Osteocyte (in vitro differentiated cells): Measurements from ENCODE around the gene IQSEC3. TPM values are rescaled to one million over a fixed set of nuclear protein-coding genes. Genes with fewer than 3 reads are reported as not detected.
A peak's percentile ranks its signal among the peaks of the same experiment; 100 is the strongest.
"Not testable (repeated sequence)": the region's sequence is repeated elsewhere in the genome, so short reads cannot be mapped to it uniquely, and the experiment has no call there.

ENCODE experiments used
- DNase-seq: peaks from one replicate; pipeline ENCODE4 v3.0.0; 2021; ENCODE audit warnings: mixed read lengths; ENCODE audit not compliant: unreplicated experiment; ENCODE audit errors: extremely low spot score
- H3K27ac Mint-ChIP-seq: one replicate; pipeline ENCODE4 v1.8.0; 2021; ENCODE audit warnings: mild to moderate bottlenecking, mixed read lengths; ENCODE audit not compliant: unreplicated experiment
- H3K27me3 Mint-ChIP-seq: one replicate; pipeline ENCODE4 v1.8.0; 2021; ENCODE audit warnings: mixed read lengths; ENCODE audit not compliant: unreplicated experiment
- H3K36me3 Mint-ChIP-seq: one replicate; pipeline ENCODE4 v1.8.0; 2021; ENCODE audit warnings: mixed read lengths; ENCODE audit not compliant: unreplicated experiment
- H3K4me1 Mint-ChIP-seq: one replicate; pipeline ENCODE4 v1.8.0; 2021; ENCODE audit warnings: mixed read lengths; ENCODE audit not compliant: unreplicated experiment
- H3K4me3 Mint-ChIP-seq: one replicate; pipeline ENCODE4 v1.8.0; 2021; ENCODE audit warnings: mild to moderate bottlenecking, moderate library complexity, mixed read lengths; ENCODE audit not compliant: unreplicated experiment
- H3K9me3 Mint-ChIP-seq: one replicate; pipeline ENCODE4 v1.8.0; 2021; ENCODE audit warnings: mixed read lengths; ENCODE audit not compliant: unreplicated experiment
- total RNA-seq: library from RNA; stranded (reverse); gene quantifications from 2 replicates; pipeline ENCODE4 v1.2.1, GENCODE V29; 2021
- TF ChIP-seq, protein P1 (sequence below): fragments of 200-600 bp; sonication (generic); IDR thresholded peaks from 2 replicates; pipeline ENCODE4 v1.5.0; 2021; ENCODE audit warnings: antibody characterized with exemption, mild to moderate bottlenecking, moderate library complexity

Gene IQSEC3
- total RNA-seq, 1 donor from 2014 or later: 0.56 TPM

- no peak for DNase-seq
- H3K27ac Mint-ChIP-seq: no peak overlapping the region
- peaks cover 2% of the 10 kb centered on the region for H3K4me1 Mint-ChIP-seq
- H3K9me3 Mint-ChIP-seq: no peaks in the 10 kb centered on the region
- H3K36me3 Mint-ChIP-seq: no peaks in the 10 kb centered on the region
- TF ChIP-seq, protein P1, sequence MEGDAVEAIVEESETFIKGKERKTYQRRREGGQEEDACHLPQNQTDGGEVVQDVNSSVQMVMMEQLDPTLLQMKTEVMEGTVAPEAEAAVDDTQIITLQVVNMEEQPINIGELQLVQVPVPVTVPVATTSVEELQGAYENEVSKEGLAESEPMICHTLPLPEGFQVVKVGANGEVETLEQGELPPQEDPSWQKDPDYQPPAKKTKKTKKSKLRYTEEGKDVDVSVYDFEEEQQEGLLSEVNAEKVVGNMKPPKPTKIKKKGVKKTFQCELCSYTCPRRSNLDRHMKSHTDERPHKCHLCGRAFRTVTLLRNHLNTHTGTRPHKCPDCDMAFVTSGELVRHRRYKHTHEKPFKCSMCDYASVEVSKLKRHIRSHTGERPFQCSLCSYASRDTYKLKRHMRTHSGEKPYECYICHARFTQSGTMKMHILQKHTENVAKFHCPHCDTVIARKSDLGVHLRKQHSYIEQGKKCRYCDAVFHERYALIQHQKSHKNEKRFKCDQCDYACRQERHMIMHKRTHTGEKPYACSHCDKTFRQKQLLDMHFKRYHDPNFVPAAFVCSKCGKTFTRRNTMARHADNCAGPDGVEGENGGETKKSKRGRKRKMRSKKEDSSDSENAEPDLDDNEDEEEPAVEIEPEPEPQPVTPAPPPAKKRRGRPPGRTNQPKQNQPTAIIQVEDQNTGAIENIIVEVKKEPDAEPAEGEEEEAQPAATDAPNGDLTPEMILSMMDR: no peak
- no peak overlapping the region for H3K4me3 Mint-ChIP-seq
- peaks cover 70% of the 10 kb centered on the region for H3K27me3 Mint-ChIP-seq
Observed at GRCh38 chr12:215116-215515, 148.5 kb downstream of the IQSEC3 start.

DNA sequence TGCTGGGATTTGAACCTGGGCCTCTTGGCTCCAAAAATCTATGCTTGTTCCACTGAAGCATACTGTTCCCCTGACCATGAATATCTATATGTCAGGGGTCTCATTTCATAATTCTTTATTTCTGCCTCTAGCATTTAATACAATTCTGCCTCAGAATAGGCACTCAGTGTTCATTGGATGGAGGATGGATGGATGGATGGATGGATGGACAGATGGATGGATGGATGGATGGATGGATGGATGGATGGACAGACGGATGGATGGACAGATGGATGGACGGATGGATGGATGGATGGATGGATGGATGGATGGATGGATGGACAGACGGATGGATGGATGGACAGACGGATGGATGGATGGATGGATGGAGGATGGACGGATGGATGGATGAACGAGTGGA is 150.5 kb downstream of the IQSEC3 start:
- H3K27me3 Mint-ChIP-seq: peaks cover 58% of the 10 kb centered on the region
- DNase-seq, H3K9me3 Mint-ChIP-seq, H3K4me3 Mint-ChIP-seq, H3K27ac Mint-ChIP-seq, H3K36me3 Mint-ChIP-seq, H3K4me1 Mint-ChIP-seq: not testable (repeated sequence)

GRCh38 chr12:218221-218620 is 151.7 kb downstream of the IQSEC3 start:
- no peaks in the 10 kb centered on the region for H3K36me3 Mint-ChIP-seq
- H3K4me3 Mint-ChIP-seq: no peak overlapping the region
- no peak for DNase-seq

GRCh38 chr12:218728-219590 is 152.4 kb downstream of the IQSEC3 start:
- no peak overlapping the region for H3K4me3 Mint-ChIP-seq
- H3K27ac Mint-ChIP-seq: no peak overlapping the region
- peaks cover under 1% of the 10 kb centered on the region for H3K4me1 Mint-ChIP-seq
- TF ChIP-seq, protein P1: no peak
- peaks cover 53% of the 10 kb centered on the region for H3K27me3 Mint-ChIP-seq
- DNase-seq: no peak
- H3K36me3 Mint-ChIP-seq: no peaks in the 10 kb centered on the region
- H3K9me3 Mint-ChIP-seq: no peaks in the 10 kb centered on the region

More at GRCh38 chr12:218221-218620, 151.7 kb downstream of the IQSEC3 start:
- Mint-ChIP-seq H3K4me1 (peaks cover 2% of the 10 kb centered on the region), H3K27me3 (peaks cover 56% of the 10 kb centered on the region), H3K9me3 (no peaks in the 10 kb centered on the region), H3K27ac (no peak overlapping the region)
- TF ChIP-seq, protein P1: no peak

DNA sequence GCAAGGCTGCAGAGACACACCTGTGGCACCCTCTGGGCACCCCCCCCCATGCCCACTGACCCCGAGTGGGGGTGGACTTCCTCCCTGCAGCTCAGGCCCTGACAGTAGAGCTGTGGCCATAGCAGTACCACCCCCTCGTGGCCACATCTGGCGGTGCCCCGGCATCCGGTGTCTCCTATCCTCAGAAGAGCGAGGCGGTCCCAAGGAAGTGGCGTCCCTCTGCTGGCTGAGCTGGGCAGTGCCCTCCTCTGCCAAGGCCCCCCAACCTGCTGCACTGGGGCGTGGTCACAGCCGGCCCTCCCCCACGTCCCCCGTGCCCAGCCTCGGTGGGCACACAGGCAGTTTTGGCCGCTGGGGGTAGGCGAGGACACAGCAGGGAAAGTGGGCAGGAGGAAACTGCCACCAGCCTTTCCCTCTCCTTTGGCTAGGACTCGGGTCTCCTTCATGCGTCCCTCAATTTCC is 153.4 kb downstream of the IQSEC3 start:
- Mint-ChIP-seq H3K27me3 (peaks cover 46% of the 10 kb centered on the region), H3K4me3 (no peak overlapping the region), H3K36me3 (no peaks in the 10 kb centered on the region), H3K9me3 (no peaks in the 10 kb centered on the region), H3K4me1 (no peaks in the 10 kb centered on the region), H3K27ac (no peak overlapping the region)
- no peak for DNase-seq
- TF ChIP-seq, protein P1: peak; percentile 59
